ENCODE data around the gene RAB18.
"Not testable (repeated sequence)": the region's sequence is repeated elsewhere in the genome, so short reads cannot be mapped to it uniquely, and the experiment has no call there.

The RAB18 gene

GRCh38 chr10:27505537-27505936 is 1.4 kb downstream of the RAB18 start:
- DNase-seq: not testable (repeated sequence)

- peak in 1 of 2 donors; percentile 24 for DNase-seq
Measured at GRCh38 chr10:27506280-27506679, 2.2 kb downstream of the RAB18 start.

DNA sequence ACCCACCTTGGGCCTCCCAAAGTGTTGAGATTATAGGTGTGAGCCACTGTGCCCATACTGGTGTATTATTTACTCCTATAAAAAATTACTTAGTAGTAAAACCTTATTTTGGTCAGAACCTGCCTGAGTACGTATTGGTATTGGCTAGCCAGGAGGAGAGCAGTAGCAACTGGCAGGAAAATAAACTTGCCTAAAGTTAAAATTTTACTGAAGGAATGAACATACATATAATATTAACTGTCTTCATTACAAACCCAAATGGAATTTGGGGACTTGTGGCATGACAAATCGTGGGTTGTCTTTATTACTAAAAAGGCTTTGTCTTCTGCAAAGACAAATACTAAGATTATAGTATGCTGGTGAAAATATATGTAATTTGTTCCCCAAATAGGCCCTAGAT is 8.4 kb downstream of the RAB18 start:
- no peak for DNase-seq

GRCh38 chr10:27513451-27514191 is 9.5 kb downstream of the RAB18 start:
- no peak for DNase-seq

GRCh38 chr10:27514243-27514642 is 10.1 kb downstream of the RAB18 start:
- no peak for DNase-seq

GRCh38 chr10:27518261-27518660 is 14.2 kb downstream of the RAB18 start:
- no peak for DNase-seq

DNA sequence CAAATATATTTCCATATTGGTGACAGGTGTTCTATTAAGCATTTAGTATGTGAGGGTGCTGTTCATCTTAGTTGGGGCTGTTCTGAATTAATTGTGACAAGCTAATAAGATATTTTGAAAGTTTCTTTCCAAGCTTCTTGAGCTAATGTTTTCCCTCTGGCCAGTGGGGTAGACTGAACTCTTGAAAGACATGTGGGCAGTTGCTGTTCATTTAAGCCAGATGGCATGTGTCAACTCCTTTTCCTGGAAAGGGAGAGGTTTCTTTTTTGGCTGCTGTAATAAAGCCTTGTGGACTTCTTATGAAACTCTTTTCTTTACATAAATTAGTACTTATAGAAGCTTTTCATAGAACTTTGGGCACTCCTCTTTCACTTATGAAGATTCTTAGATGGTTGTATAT is 21.7 kb downstream of the RAB18 start:
- DNase-seq: peak; percentile 65 to 84

- DNase-seq: no peak
Measured at GRCh38 chr10:27526242-27526641, 22.1 kb downstream of the RAB18 start.

DNA sequence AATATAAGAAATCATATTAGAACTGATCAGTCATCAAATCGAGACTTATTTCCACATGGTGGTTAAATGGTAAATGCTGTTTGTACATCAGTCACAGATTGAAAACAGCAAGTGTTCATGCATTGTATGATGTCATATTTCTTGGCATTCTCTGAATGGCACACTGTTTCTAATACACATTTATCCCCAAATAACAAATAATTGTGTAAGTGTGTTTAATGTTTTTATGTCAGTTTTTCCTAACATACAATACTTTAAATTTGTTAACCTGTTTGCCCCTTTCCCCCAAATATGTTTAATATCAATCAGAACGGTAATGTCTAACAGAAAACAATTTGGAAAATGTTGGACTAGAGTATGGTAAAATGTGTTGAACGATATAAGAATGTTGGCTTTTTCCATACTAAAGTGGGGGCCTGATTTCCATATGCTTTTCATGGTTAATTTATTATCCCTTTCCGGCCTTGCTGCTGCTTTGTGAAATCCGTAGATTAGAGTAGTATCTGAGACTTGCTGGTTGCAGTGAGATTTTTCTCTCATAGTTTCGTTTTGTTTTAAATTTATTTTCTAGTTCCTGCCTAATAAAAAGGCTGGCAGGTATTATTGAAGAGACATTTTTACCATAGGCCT is 23.7 kb downstream of the RAB18 start:
- DNase-seq: no peak

GRCh38 chr10:27529010-27529783 is 25.1 kb downstream of the RAB18 start:
- no peak for DNase-seq

DNA sequence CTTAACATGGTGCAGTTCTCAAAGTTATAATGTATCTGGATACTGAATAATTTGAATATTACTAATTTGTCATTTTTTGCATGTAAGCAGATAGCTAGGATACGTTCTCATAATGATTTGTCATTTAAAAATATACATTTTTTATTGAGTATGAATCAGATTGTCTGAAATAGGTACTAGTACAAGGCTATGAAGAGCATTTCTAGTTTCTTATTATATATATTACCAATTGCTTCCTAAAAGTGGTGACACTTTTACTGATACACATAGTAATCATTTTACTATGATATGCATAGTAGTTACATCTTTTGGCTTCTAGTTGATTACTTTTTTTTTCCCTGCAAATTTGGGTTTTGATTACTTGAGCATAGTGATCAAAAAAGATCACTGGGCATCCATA is 26.4 kb downstream of the RAB18 start:
- DNase-seq: no peak

DNA sequence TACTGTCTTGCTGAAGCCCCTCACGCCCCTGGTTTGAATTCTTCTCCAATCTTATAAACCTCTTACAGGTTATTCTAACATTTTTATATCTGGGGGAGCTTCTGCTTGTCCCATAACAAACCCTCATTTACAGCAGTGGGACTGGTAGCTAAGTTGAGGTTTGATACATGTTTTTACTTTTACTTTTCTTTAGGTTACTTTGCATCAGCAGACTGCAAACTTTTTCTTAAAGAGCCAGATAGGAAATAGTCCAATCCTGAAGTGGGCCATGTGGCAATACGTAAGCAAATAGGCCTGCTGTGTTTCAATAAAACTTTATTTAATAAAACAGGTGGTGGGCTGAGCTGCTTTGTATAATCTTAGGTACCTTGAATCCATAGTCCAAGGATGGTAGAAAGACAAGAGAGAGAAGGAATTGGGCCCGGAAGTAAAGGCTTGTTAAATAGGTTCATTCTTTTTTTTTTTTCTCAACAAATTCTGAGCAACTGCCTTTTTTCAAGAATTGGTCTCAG is 27.3 kb downstream of the RAB18 start:
- no peak for DNase-seq

DNA sequence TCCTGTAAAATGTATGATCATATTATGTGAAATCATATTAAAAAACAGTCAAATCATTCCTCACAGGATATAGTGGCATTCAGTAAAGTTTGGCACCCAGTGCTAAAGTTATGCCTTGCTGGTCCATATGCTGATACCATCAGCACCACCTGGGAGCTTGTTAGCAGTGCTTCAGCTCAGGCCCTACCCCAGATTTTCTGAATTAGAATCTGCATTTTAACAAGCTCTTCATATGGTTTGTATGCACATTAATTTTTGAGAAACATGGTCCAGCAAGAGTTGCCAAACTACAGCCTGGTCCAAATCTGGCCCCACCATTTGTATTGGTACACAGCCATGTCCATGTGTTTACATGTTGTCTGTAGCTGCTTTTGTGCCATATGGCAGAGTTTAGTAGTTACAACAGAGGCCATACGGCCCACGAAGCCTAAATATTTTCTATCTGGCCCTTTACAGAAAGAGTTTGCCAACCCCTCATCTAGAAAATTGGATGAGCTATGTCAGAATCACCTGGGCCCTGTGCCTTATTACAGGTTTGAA is 30.1 kb downstream of the RAB18 start:
- no peak for DNase-seq

GRCh38 chr10:27535317-27535716 is 31.2 kb downstream of the RAB18 start:
- DNase-seq: no peak

- peak; percentile 48 to 57 for DNase-seq
Measured at GRCh38 chr10:27536437-27536836, 32.3 kb downstream of the RAB18 start.

GRCh38 chr10:27537166-27537565 is 33.1 kb downstream of the RAB18 start:
- DNase-seq: no peak

- DNase-seq: no peak
Measured at GRCh38 chr10:27537787-27538186, 33.7 kb downstream of the RAB18 start.

GRCh38 chr10:27540672-27541071 is 36.6 kb downstream of the RAB18 start:
- no peak for DNase-seq

DNA sequence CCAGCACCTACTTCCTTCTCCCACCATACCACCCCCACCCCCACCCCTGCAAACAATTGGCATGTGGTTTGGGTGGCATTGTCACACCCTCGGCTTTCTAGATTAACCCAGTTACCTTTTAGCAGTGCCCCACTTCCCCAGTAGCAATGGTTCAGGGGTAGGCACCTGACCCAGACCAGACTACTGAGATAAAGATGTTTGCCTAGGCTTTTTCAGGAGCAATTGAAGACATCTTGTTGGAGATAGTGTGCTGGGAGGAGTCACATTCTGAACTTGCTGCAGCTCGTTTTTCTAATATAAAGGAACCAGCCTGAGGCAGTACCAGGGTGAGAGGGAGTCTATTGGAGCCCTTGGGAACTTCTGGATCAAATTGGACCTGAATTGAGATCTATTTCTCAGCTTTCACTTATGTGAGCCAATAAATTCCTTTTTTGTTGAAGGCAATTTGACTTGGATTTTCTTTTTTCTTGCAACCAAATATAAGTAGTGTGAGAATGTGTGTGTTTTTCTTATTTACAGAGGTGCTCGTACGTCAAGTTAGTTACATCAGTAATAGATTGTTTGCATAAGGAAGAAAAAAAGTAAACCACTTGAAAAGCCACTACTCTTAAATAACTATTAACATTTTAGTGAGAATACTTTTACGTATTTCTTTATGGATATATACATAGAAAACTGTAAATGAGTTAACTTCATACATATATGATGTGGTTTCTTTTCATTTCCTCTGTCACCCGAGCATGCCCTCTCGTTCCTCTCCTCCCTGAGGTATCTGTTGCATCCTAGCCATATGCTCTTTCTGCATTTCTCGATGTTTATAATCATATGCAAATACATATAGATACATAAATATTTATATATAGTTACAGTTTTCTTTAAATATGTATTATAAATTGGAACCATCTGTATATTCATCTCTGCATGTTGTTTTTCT is 38.0 kb downstream of the RAB18 start:
- no peak for DNase-seq

DNA sequence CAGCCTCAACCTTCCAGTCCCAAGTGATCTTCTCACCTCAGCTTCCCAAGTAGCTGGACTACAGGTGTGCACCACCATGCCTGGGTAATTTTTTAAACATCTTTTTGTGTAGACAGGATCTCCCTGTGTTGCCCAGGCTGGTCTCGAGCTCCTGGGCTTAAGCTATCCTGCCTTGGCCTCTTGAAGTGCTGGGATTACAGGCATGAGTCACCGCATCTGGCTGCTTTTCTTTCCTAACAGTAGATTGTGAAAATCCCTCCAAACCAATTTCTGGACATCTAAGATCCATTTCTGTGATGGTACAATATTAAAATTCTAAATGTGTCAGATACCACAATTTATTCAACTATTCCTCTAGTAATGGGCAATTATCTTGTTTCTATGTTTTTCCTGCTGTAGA is 38.7 kb downstream of the RAB18 start:
- no peak for DNase-seq

- no peak for DNase-seq
Measured at GRCh38 chr10:27547047-27547446, 42.9 kb downstream of the RAB18 start.

- DNase-seq: no peak
Measured at GRCh38 chr10:27547482-27547881, 43.4 kb downstream of the RAB18 start.
